SK-N-SH (cell line): ENCODE data around the gene OTUD6A.

Experiments
- GATA2 ChIP-seq: sonication (generic); formaldehyde crosslinking; IDR thresholded peaks from 2 replicates; pipeline ENCODE4 v1.5.0; 2020; ENCODE audit warnings: mild to moderate bottlenecking, missing genetic modification reagents
- MXI1 ChIP-seq: IDR thresholded peaks from 2 replicates; pipeline ENCODE4 v1.6.1; 2012; ENCODE audit warnings: mild to moderate bottlenecking, low read depth, low read length, improper control_type of control experiment
- NFIC ChIP-seq: IDR thresholded peaks from 2 replicates; pipeline ENCODE4 v1.4.0; 2012; ENCODE audit warnings: borderline replicate concordance
- POLR2AphosphoS5 ChIP-seq: IDR thresholded peaks from 2 replicates; pipeline ENCODE4 v1.6.1; 2012; ENCODE audit warnings: low read depth, low read length
- REST ChIP-seq: IDR thresholded peaks from 2 replicates; pipeline ENCODE4 v1.6.1; 2012; ENCODE audit warnings: mild to moderate bottlenecking, low read depth, low read length, moderate library complexity
- RFX5 ChIP-seq: IDR thresholded peaks from 2 replicates; pipeline ENCODE4 v1.6.1; 2012; ENCODE audit warnings: mild to moderate bottlenecking, improper control_type of control experiment, low read length
- USF2 ChIP-seq: fragments of 150-350 bp; IDR thresholded peaks from 2 replicates; pipeline ENCODE4 v1.6.1; 2017; ENCODE audit warnings: antibody characterized with exemption, low read length, low read depth, borderline replicate concordance
- TF ChIP-seq, protein P1 (sequence below): fragments of 200-600 bp; sonication (generic); IDR thresholded peaks from 2 replicates; pipeline ENCODE4 v1.6.1; 2017; ENCODE audit warnings: antibody characterized with exemption, mild to moderate bottlenecking, moderate library complexity
- TF ChIP-seq, protein P2 (sequence below): IDR thresholded peaks from 2 replicates; pipeline ENCODE4 v1.4.0; 2012; ENCODE audit warnings: low read depth, borderline replicate concordance
- TF ChIP-seq, protein P3 (sequence below): IDR thresholded peaks from 2 replicates; pipeline ENCODE4; 2012

DNA sequence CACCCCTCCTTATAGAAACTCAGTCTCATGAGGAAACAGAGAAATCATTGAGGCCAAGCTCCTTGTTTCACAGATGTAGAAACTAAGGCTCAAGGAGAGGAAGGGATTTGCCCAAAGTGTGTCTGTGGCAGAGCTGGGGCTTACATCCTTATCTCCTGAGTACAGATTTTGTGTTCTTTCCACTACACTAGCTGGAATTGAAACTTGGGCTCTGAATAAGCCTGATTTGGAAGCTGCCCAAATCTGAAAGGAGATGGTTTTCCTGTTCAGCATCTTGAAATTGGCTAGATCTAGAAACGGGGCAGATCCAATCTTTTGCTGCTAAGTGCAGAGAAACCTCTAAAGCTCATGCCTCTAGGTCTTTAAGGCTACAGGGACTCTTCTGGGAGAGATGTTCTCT, 36.8 kb upstream of the OTUD6A start:
- TF ChIP-seq, protein P1, sequence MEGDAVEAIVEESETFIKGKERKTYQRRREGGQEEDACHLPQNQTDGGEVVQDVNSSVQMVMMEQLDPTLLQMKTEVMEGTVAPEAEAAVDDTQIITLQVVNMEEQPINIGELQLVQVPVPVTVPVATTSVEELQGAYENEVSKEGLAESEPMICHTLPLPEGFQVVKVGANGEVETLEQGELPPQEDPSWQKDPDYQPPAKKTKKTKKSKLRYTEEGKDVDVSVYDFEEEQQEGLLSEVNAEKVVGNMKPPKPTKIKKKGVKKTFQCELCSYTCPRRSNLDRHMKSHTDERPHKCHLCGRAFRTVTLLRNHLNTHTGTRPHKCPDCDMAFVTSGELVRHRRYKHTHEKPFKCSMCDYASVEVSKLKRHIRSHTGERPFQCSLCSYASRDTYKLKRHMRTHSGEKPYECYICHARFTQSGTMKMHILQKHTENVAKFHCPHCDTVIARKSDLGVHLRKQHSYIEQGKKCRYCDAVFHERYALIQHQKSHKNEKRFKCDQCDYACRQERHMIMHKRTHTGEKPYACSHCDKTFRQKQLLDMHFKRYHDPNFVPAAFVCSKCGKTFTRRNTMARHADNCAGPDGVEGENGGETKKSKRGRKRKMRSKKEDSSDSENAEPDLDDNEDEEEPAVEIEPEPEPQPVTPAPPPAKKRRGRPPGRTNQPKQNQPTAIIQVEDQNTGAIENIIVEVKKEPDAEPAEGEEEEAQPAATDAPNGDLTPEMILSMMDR: no peak
- TF ChIP-seq MXI1 (no peak), GATA2 (no peak), POLR2AphosphoS5 (no peak), NFIC (no peak), REST (no peak), USF2 (no peak), RFX5 (no peak)
- TF ChIP-seq, protein P2, sequence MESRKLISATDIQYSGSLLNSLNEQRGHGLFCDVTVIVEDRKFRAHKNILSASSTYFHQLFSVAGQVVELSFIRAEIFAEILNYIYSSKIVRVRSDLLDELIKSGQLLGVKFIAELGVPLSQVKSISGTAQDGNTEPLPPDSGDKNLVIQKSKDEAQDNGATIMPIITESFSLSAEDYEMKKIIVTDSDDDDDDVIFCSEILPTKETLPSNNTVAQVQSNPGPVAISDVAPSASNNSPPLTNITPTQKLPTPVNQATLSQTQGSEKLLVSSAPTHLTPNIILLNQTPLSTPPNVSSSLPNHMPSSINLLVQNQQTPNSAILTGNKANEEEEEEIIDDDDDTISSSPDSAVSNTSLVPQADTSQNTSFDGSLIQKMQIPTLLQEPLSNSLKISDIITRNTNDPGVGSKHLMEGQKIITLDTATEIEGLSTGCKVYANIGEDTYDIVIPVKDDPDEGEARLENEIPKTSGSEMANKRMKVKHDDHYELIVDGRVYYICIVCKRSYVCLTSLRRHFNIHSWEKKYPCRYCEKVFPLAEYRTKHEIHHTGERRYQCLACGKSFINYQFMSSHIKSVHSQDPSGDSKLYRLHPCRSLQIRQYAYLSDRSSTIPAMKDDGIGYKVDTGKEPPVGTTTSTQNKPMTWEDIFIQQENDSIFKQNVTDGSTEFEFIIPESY: no peak
- TF ChIP-seq, protein P3, sequence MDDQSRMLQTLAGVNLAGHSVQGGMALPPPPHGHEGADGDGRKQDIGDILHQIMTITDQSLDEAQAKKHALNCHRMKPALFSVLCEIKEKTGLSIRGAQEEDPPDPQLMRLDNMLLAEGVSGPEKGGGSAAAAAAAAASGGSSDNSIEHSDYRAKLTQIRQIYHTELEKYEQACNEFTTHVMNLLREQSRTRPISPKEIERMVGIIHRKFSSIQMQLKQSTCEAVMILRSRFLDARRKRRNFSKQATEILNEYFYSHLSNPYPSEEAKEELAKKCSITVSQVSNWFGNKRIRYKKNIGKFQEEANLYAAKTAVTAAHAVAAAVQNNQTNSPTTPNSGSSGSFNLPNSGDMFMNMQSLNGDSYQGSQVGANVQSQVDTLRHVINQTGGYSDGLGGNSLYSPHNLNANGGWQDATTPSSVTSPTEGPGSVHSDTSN: no peak
